SU-DHL-6 (cell line): Measurements from ENCODE around the gene HSPA8.

Source experiments
- H2AFZ ChIP-seq: fragments of 200-600 bp; sonication (generic); 2 replicates; pipeline ENCODE4 v1.6.1; 2014; ENCODE audit warnings: low read depth, mild to moderate bottlenecking, moderate library complexity, mixed read lengths, antibody characterized with exemption, low read length; ENCODE audit not compliant: severe bottlenecking
- H3F3A ChIP-seq: fragments of 200-600 bp; shearing (Covaris generic); 2 replicates; pipeline ENCODE4 v1.6.0; 2016; ENCODE audit warnings: antibody characterized with exemption, mild to moderate bottlenecking; ENCODE audit not compliant: insufficient read depth
- H3K27ac ChIP-seq: fragments of 200-600 bp; sonication (generic); 2 replicates; pipeline ENCODE4 v1.5.1; 2016; ENCODE audit warnings: low read depth, mild to moderate bottlenecking, low read length, moderate library complexity, mixed read lengths
- H3K27me3 ChIP-seq: fragments of 200-600 bp; sonication (generic), shearing (Covaris generic); 2 replicates; pipeline ENCODE4 v1.6.0; 2014; ENCODE audit warnings: mild to moderate bottlenecking, low read length
- H3K36me3 ChIP-seq: fragments of 200-600 bp; sonication (generic); 2 replicates; pipeline ENCODE4 v1.6.1; 2014; ENCODE audit warnings: mild to moderate bottlenecking, low read length, mixed read lengths
- H3K4me2 ChIP-seq: fragments of 300-600, 200-600 bp; shearing (Covaris generic), sonication (generic); 2 replicates; pipeline ENCODE4 v1.6.0; 2014; ENCODE audit warnings: low read length, low read depth, mild to moderate bottlenecking; ENCODE audit not compliant: poor library complexity, severe bottlenecking
- H3K4me3 ChIP-seq: fragments of 200-600 bp; sonication (generic); 2 replicates; pipeline ENCODE4 v1.5.1; 2014; ENCODE audit warnings: antibody characterized with exemption, low read length, mild to moderate bottlenecking, mixed read lengths; ENCODE audit not compliant: insufficient read depth, poor library complexity, severe bottlenecking
- H3K79me2 ChIP-seq: fragments of 200-600 bp; sonication (generic); 2 replicates; pipeline ENCODE4 v1.6.1; 2014; ENCODE audit warnings: mild to moderate bottlenecking, low read length, moderate library complexity; ENCODE audit not compliant: insufficient read depth
- H3K9ac ChIP-seq: fragments of 200-600 bp; sonication (generic); 2 replicates; pipeline ENCODE4 v1.7.0; 2014; ENCODE audit warnings: mild to moderate bottlenecking, low read length
- H3K9me2 ChIP-seq: fragments of 200-600 bp; sonication (generic); replicated peaks from 2 replicates; pipeline ENCODE4 v1.6.1; 2014; ENCODE audit warnings: low read length; ENCODE audit not compliant: insufficient read depth
- H3K9me3 ChIP-seq: fragments of 200-600 bp; sonication (generic); 2 replicates; pipeline ENCODE4 v1.6.1; 2014; ENCODE audit warnings: low read length, mixed read lengths; ENCODE audit not compliant: insufficient read depth
- H4K20me1 ChIP-seq: fragments of 200-600 bp; sonication (generic); 2 replicates; pipeline ENCODE4 v1.6.1; 2014; ENCODE audit warnings: low read depth, mild to moderate bottlenecking, antibody characterized with exemption, low read length, moderate library complexity, mixed read lengths
- CTCF ChIP-seq: fragments of 200-600 bp; sonication (generic); IDR thresholded peaks from one replicate; pipeline ENCODE4 v1.5.1; 2017; ENCODE audit warnings: antibody characterized with exemption, mild to moderate bottlenecking, low read length, moderate library complexity; ENCODE audit not compliant: insufficient read depth, poor library complexity, severe bottlenecking
- EZH2phosphoT487 ChIP-seq: fragments of 200-600 bp; sonication (generic), shearing (Covaris generic); conservative IDR thresholded peaks from 2 replicates; pipeline ENCODE4 v1.6.1; 2018; ENCODE audit warnings: mild to moderate bottlenecking, antibody characterized with exemption, low read length, moderate library complexity, mixed read lengths

HSPA8 gene

GRCh38 chr11:123051146-123051545 lies 10.8 kb downstream of the HSPA8 start:
- peaks cover 44% of the 10 kb centered on the region for H3F3A ChIP-seq
- H3K36me3 ChIP-seq, result peaks cover 5% of the 10 kb centered on the region
- no peaks in the 10 kb centered on the region for H3K9me3 ChIP-seq
- H3K4me3 ChIP-seq, result no peak overlapping the region
- H3K9me2 ChIP-seq, result no peaks in the 10 kb centered on the region
- no peak overlapping the region for H3K27ac ChIP-seq
- no peak for TF ChIP-seq EZH2phosphoT487
- TF ChIP-seq CTCF, result no peak
- H3K9ac ChIP-seq, result no peak overlapping the region
- H3K27me3 ChIP-seq, result no peaks in the 10 kb centered on the region
- H4K20me1 ChIP-seq, result peaks cover 3% of the 10 kb centered on the region
- no peaks in the 10 kb centered on the region for H3K79me2 ChIP-seq
- no peak overlapping the region for H2AFZ ChIP-seq
- no peak overlapping the region for H3K4me2 ChIP-seq

- Histone ChIP-seq H3K4me3 (no peak overlapping the region), H3F3A (peaks cover 12% of the 10 kb centered on the region), H3K4me2 (no peak overlapping the region), H3K9me3 (no peaks in the 10 kb centered on the region), H3K27me3 (no peaks in the 10 kb centered on the region), H3K27ac (no peak overlapping the region), H3K9me2 (no peaks in the 10 kb centered on the region), H4K20me1 (no peaks in the 10 kb centered on the region), H3K36me3 (no peaks in the 10 kb centered on the region), H3K9ac (no peak overlapping the region), H2AFZ (no peak overlapping the region), H3K79me2 (no peaks in the 10 kb centered on the region)
- TF ChIP-seq EZH2phosphoT487, result no peak
- TF ChIP-seq CTCF, result no peak
These were observed 14.0 kb downstream of the HSPA8 start for GRCh38 chr11:123047947-123048293.

GRCh38 chr11:123047266-123047946 lies 14.5 kb downstream of the HSPA8 start:
- no peak overlapping the region for H2AFZ ChIP-seq
- H3K4me2 ChIP-seq, result no peak overlapping the region
- peaks cover 6% of the 10 kb centered on the region for H3F3A ChIP-seq
- no peaks in the 10 kb centered on the region for H3K9me3 ChIP-seq
- H3K9ac ChIP-seq, result no peak overlapping the region
- no peaks in the 10 kb centered on the region for H3K9me2 ChIP-seq
- no peaks in the 10 kb centered on the region for H4K20me1 ChIP-seq
- TF ChIP-seq EZH2phosphoT487 (no peak), CTCF (no peak)
- H3K79me2 ChIP-seq, result no peaks in the 10 kb centered on the region
- H3K4me3 ChIP-seq, result no peak overlapping the region
- no peaks in the 10 kb centered on the region for H3K27me3 ChIP-seq
- no peak overlapping the region for H3K27ac ChIP-seq
- no peaks in the 10 kb centered on the region for H3K36me3 ChIP-seq
